HG02763 (cell line): Measurements from ENCODE around the gene CASK.
"Not testable (repeated sequence)": the region's sequence is repeated elsewhere in the genome, so short reads cannot be mapped to it uniquely, and the experiment has no call there.

Experiments used
- ATAC-seq: cut with Tn5 transposase; IDR thresholded peaks from one replicate; pipeline ENCODE4 v1.9.1; 2021; ENCODE audit warnings: mild to moderate bottlenecking, moderate library complexity; ENCODE audit not compliant: unreplicated experiment

CASK gene

DNA sequence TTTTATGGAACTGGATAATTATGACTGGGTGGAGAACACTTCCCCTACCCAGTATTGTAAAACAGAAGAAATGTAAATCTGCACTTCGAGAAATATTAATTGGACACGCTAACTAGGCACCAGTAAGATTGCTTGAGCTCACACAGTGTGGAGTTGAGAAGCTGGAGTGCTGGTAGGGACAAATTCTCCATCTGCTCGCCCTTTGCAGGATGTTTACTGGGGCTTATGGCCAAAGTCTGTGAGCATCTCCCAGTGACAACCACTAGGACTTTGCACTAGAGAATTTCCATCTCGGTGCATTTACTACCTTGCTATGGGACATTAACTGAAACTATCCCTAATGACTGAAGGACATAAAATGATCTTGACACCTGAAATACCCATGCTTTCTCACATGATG, 268.3 kb downstream of the CASK start:
- no peak for ATAC-seq

DNA sequence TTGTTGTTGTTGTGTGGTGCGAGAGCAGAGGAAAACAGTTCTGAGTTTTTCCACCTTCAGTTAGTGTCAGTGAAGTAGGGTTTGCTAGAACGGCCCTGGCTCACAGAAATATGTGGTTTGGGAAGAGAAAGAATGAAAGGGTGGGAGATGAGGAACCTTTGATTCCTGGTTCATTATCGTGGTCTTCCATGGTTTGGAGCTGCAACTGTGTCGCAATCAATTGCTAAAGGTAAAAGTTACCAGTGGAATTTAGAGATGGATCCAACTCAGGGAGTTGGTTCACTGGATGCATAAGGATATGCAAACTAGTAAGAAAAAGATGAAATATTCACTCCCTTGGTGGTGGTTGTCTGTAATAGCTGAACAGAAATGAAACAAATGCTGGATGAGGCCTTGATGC, 270.2 kb downstream of the CASK start:
- no peak for ATAC-seq

DNA sequence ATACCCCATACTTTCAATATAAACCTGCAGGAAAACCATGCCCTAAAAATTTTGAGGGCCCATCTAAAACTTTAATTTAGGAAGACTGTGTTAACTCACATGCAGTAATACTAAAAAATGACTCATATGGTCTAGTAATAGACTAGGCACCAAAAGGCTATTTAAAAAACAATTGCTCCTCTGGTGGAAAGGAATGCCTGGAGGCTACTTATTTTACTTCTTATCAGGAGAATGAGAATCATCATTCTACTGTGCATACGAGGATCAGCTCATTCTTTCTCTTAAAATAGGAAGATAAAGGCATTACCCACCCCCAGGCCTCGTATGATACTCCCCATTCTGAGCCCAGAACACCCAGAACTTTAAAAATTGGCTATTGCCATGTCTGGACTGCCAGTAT, 277.2 kb downstream of the CASK start:
- not testable (repeated sequence) for ATAC-seq

DNA sequence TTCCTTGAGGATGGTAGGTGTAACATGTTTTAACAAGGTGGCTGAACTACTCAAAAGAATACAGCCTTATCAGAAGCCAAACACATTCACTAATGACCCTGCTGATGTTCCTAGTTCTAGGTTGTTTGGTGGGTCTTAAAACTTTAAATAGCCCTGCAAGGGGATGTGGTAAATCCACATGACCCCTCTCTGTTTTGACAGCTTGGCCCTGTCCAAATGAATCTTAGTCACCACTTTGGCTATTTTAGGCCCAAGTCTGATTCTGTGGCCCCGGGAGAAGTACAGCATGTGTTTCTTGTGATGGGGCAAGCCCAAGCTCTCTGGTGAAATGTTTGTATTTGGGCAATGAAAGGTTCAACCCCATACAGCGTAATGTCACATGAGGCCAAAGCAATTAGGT, 289.1 kb downstream of the CASK start:
- ATAC-seq, result no peak

DNA sequence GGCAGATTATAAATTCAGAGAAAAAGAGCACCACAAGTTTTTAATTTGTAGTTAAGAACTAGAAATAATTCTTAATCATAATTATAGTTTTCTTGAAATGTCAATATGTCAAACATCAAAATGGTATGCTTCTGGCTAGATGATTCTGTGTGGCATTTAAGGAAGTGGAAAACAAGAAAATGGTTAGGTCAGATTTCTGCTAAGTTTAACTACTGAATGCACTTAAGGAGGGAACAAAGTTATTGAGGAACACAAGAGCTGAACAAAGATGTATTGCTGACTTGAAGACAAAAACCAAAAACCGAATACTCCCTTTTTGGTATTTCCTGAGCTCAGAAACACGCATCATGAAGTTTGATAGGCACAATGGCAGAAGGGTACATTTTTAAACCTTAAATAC, 293.3 kb downstream of the CASK start:
- no peak for ATAC-seq

DNA sequence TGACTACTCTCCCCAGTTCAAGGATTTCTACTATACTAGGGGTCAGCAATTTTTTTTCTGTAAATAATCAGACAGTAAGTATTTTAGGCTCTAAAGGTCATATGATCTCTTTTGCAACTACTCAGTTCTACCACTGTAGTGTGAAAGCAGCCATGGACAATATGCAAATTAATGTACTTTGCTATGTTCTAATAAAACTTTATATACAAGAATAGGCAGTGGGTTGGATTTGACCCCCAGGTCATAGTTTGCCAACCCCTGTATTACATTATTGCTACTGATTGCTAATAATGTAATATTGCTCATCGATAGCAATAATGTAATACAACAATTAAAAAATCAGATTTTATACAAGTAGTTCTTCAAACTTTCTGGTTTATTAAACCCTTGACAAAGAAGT, 293.8 kb downstream of the CASK start:
- no peak for ATAC-seq

DNA sequence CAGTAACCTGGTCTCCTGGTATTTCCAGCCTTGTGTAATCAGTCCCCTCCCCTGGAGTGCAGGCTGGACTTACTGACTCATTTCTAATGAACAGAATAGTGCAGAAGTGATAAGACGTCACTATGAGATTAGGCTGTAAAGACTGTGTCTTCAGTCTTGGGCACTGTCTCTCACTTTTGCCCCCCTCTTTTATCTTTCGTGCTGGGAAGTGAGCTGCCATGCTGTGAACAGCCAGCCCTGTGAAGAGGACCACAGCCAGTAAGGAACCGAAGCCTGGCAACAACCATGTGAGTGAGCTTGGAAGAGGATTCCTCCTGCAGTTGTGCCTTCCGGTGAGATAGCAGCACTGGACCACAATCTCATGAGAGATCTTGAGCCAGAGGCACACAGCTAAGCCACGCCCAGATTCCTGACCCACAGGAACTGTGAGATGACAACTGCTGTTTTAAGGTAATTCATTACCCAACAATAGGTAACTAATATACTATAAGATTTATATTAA, 302.1 kb downstream of the CASK start:
- ATAC-seq, result no peak

GRCh38 chrX:41619221-41619620, 304.1 kb downstream of the CASK start:
- ATAC-seq, result no peak

- no peak for ATAC-seq
These were observed 306.4 kb downstream of the CASK start for GRCh38 chrX:41616935-41617334.

DNA sequence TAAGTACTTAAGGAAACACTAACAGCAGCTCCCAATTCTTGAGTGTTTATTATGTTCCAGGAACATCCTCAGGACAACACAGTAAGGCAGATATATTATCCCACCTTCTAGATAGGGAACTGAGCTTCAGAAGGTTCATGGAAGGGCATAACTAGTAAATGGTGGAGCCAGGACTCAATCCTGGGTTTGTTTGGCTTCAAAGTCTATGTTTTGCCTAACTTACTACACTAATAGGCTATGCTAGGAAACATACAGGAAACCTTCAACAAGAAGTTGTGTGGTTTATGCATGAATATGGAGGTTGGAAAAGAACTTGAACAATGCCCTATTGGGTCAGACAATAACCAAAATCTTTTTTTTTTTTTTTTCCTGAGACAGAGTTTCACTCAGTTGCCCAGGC, 307.1 kb downstream of the CASK start:
- no peak for ATAC-seq

- no peak for ATAC-seq
These were observed 315.1 kb downstream of the CASK start for GRCh38 chrX:41608244-41608643.

- ATAC-seq, result no peak
These were observed 316.0 kb downstream of the CASK start for GRCh38 chrX:41607264-41607832.

GRCh38 chrX:41606057-41606456, 317.3 kb downstream of the CASK start:
- not testable (repeated sequence) for ATAC-seq

GRCh38 chrX:41604766-41605543, 318.4 kb downstream of the CASK start:
- ATAC-seq, result no peak

DNA sequence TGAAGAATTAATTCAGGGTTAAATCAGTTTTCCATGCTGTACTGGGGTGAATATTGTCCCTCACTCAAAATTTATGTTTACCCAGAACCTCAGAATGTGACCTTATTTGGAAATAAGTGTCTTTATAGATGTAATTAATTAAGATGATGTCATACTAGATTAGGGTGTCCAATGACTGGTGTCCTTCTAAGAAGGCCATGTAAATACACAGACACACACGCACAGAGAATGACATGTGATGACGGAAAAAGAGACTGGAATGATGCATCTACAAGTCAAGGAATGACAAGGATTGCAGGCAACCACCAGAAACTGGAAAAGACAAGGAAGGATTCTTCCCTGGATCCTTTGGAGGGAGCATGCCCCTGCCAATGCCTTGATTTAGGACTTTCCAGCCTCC, 319.2 kb downstream of the CASK start:
- ATAC-seq, result no peak

DNA sequence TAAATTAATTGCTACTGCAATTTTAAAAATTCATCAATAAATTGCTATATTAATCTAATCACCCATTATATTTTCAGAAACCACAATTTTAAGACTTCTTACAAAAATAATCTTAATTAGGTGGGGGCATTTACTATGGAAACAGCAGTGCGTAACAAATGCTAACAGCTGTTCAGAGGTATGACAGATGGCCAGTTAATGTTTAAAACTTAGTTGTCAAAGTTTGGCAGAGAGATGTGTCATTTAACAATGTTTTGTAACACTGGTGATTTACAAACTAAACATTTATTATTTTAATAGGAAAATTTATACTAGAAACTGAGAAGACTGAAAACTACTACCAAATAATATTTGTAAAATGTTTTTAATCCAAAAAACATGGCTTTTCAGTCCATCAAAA, 319.8 kb downstream of the CASK start:
- ATAC-seq, result no peak

DNA sequence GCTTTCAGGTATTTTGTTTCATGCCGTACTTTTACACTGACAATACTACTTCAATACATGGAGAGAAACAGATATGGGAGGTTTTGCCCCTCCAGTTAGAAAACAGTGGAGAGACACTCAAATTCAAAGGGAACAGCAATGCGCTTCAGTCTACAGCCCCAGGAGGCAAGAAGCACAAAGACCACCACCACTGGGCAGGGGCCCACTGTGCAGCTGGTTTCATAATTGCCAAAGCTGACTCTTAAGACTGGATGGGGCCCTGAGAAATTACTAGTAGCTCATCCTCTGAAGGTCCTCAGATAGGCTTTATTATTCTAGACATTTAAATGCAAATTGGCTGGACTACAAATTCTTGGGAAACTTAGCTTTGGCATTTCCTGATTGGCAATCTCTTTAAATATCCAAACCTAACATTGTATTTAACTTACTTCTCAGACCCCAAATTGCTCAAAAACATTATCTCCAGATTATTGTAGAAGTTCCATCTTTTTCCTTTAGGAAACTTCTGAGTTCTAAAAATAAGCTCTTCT, 320.5 kb downstream of the CASK start:
- ATAC-seq, result no peak

GRCh38 chrX:41600291-41600690, 323.1 kb downstream of the CASK start:
- no peak for ATAC-seq

DNA sequence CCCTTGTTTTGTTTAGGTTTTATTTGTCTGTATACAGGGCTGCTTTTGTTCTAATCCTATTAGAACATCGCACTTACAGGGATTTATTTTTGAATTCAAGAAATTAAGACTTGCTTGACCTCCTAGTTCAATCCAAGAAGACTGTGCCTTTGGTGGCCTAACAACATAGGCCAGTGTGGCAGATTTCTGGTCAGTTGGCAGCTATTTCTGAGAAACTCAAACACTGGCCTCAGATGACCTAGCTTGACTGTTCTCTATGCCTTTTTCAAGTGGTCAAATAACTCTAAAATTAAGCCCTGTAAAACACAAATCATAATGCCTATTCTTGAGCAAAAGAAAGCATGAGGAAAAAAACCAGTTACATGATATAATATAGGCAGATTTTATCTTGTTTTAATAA, 323.8 kb downstream of the CASK start:
- no peak for ATAC-seq

DNA sequence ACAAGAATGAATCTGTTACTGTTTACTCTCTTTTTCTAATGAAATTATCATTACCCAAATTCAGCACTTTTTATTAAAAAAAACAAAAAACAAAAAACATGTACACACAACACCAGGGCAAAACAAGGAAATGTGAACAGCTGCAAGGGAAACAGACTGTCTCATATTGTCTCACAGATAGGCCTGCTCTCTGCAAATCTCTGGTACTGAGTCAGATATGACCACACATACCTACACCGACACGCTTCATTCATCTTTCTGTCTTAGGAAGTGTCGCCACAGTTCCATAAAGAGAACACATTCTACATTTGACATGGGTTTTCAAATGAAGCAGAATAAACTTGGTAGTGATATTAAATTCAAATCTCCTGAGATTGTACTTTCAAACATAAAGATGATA, 326.8 kb downstream of the CASK start:
- peak; percentile 92 for ATAC-seq

GRCh38 chrX:41594634-41595033, 328.7 kb downstream of the CASK start:
- no peak for ATAC-seq

DNA sequence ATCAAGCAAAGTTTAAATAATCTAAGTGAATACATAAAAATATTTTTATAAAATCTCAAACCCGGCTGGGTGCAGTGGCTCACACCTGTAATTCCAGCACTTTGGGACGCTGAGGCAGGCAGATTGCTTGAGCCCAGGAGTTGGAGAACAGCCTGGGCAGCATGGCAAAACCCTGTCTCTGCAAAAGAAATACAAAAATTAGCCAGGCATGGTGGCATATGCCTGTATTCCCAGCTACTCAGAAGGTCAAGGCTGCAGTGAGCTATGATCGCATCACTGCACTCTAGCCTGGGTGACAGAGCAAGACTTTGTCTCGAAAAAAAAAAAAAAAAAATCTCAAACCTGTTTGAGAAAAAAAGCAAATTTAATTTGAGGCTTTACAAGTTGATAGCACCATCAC, 331.4 kb downstream of the CASK start:
- ATAC-seq, result no peak
